ENCODE results near the gene PNPLA1. TPM values are rescaled to one million over a fixed set of nuclear protein-coding genes. Genes with fewer than 3 reads are reported as not detected.
"Not testable (repeated sequence)": the region's sequence is repeated elsewhere in the genome, so short reads cannot be mapped to it uniquely, and the experiment has no call there.

The PNPLA1 gene
- total and polyA plus RNA-seq, 2 experiments from 2014 or later: not detected

DNA sequence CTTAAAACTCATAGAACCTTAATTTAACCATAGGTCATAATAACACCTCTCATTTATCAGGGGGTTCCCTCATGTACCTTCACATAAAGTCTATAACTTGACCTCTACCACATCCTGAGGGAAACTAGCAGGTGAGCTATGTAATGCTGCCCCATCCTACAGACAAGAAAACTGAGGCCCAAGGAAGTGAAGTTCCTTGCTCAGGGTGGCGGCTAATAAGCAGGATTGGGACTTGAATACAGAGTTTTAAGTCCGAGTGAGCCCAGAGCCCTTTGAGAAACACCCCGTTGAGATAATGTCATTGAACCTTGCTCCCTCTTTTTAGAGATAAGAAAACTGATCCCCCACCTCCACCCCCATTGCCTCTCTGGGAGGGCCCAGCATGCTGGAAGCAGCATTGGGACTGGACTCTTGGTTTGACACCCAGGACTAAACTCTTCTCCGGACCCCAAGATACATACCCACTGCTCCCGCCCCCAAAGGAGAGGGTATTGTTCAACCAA is 66.4 kb downstream of the PNPLA1 start:
- Histone ChIP-seq H3K4me3 (no peak overlapping the region), H3K4me1 (ENCODE audit: low read depth) (peaks cover 24% of the 10 kb centered on the region), H3K9me3 (ENCODE audit: low read depth) (no peaks in the 10 kb centered on the region), H3K36me3 (no peaks in the 10 kb centered on the region), H3K27ac (no peak overlapping the region), H3K27me3 (peaks cover 3% of the 10 kb centered on the region)
- TF ChIP-seq, protein P1, sequence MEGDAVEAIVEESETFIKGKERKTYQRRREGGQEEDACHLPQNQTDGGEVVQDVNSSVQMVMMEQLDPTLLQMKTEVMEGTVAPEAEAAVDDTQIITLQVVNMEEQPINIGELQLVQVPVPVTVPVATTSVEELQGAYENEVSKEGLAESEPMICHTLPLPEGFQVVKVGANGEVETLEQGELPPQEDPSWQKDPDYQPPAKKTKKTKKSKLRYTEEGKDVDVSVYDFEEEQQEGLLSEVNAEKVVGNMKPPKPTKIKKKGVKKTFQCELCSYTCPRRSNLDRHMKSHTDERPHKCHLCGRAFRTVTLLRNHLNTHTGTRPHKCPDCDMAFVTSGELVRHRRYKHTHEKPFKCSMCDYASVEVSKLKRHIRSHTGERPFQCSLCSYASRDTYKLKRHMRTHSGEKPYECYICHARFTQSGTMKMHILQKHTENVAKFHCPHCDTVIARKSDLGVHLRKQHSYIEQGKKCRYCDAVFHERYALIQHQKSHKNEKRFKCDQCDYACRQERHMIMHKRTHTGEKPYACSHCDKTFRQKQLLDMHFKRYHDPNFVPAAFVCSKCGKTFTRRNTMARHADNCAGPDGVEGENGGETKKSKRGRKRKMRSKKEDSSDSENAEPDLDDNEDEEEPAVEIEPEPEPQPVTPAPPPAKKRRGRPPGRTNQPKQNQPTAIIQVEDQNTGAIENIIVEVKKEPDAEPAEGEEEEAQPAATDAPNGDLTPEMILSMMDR (IDR thresholded peaks at IDR 0.05; ENCODE audit: low read depth, low read length): no peak
- DNase-seq (ENCODE audit: low read depth in 1 of 2, low spot score in 1 of 2): no peak

DNA sequence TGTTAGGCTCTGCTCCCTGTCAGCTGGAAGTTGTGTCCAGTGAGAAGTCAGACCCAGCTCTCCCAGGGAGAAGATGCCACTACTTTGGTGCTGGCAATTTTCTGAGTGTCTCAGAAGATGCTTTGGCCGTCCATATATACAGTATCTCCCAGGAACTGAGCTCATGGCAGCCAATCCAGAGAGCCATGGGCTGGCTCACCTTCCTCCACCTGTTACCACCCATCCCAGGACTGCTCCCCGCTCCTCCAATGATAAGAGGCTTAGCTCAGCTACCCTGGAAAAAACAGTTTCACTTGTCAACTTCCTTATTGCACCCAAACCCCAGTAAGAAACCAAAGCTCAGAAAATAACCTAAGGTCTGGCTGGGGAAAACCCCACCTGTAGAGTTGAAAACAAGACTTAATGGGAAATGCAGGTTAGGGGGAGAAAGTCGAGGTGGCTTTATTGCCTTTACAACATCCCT is 67.0 kb downstream of the PNPLA1 start, which contains the start of gene BNIP5:
Gene BNIP5 (minus strand): TSS at position 110 of the 463 bp plus-strand sequence. CDS start 6,198 bp downstream, outside the sequence.
- H3K9me3 ChIP-seq (ENCODE audit: low read depth): no peaks in the 10 kb centered on the region
- no peak within 1 kb of the TSS for H3K27ac ChIP-seq
- H3K27me3 ChIP-seq: peaks cover 3% of the 10 kb centered on the region
- H3K4me3 ChIP-seq: no peak within 1 kb of the TSS
- DNase-seq (ENCODE audit: low read depth in 1 of 2, low spot score in 1 of 2): no peak
- peaks cover 24% of the 10 kb centered on the region for H3K4me1 ChIP-seq (ENCODE audit: low read depth)
- H3K36me3 ChIP-seq: no peaks in the 10 kb centered on the region
- TF ChIP-seq, protein P1 (IDR thresholded peaks at IDR 0.05; ENCODE audit: low read depth, low read length): no peak

DNA sequence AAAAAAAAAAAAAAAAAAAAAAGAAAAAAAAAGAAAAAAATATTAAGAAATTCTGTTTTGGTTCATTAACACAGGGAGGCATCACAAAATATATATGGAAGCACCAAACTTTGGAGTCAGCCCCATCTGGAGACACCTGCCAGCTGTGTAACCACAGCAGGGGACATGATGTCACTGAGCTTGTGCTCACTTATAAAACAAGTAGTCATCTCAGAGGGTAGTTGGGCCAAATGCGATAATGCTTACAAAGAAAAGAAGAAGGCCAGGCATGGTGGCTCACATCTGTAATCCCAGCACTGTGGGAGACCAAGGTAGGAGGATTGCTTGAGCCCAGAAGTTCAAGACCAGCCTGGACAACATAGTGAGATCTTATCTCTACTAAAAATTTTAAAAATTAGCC is 68.0 kb downstream of the PNPLA1 start:
- DNase-seq (ENCODE audit: low read depth in 1 of 2, low spot score in 1 of 2): no peak
- Histone ChIP-seq H3K4me1 (ENCODE audit: low read depth) (peaks cover 24% of the 10 kb centered on the region), H3K4me3 (no peak overlapping the region), H3K27me3 (peaks cover 3% of the 10 kb centered on the region), H3K27ac (no peak overlapping the region), H3K9me3 (ENCODE audit: low read depth) (no peaks in the 10 kb centered on the region), H3K36me3 (no peaks in the 10 kb centered on the region)
- TF ChIP-seq, protein P1 (IDR thresholded peaks at IDR 0.05; ENCODE audit: low read depth, low read length): no peak

DNA sequence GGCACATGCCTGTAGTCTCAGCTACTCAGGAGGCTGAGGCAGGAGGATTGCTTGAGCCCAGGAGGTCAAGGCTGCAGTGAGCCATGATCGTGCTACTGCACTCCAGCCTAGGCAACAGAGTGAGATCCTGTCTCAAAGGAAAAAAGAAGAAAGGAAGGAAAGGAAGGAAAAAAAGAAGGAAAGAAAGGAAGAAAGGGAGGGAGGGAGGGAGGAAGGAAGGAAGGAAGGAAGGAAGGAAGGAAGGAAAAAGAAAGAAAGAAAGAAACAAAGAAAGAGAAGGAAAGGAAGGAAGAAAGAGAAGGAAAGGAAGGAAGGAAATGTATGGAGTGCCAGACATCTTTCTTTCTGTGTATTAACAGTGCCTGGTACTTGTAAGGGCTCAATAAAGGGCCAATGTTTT is 68.4 kb downstream of the PNPLA1 start:
- not testable (repeated sequence) for DNase-seq (ENCODE audit: low read depth in 1 of 2, low spot score in 1 of 2)

DNA sequence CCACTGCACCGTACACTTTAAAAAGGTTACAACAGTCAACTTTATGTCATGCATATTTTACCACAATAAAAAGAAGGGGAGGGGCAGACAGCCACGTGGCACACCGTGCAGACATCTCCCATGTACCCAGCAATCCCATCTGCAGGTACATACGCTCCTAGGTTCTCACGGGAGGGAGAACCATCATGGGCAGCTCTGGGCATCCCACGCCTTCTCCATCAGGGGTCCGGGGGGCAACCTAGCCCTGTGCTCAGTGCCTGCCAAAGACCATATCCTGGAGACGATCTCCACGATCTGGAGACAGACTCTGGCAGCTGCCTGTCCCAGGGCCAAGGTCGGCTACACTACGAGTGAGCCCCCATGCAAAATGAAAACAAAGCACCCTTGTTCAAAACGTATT is 69.3 kb downstream of the PNPLA1 start:
- Histone ChIP-seq H3K36me3 (no peaks in the 10 kb centered on the region), H3K27me3 (peaks cover 3% of the 10 kb centered on the region), H3K4me1 (ENCODE audit: low read depth) (peaks cover 14% of the 10 kb centered on the region), H3K4me3 (no peak overlapping the region), H3K27ac (no peak overlapping the region), H3K9me3 (ENCODE audit: low read depth) (no peaks in the 10 kb centered on the region)
- TF ChIP-seq, protein P1 (IDR thresholded peaks at IDR 0.05; ENCODE audit: low read depth, low read length): no peak
- no peak for DNase-seq (ENCODE audit: low read depth in 1 of 2, low spot score in 1 of 2)

More for the DNA sequence above, 68.4 kb downstream of the PNPLA1 start:
- H3K4me1 ChIP-seq (ENCODE audit: low read depth): peaks cover 23% of the 10 kb centered on the region
- not testable (repeated sequence) for H3K9me3 ChIP-seq (ENCODE audit: low read depth); H3K4me3 ChIP-seq; H3K36me3 ChIP-seq; H3K27ac ChIP-seq; H3K27me3 ChIP-seq

DNA sequence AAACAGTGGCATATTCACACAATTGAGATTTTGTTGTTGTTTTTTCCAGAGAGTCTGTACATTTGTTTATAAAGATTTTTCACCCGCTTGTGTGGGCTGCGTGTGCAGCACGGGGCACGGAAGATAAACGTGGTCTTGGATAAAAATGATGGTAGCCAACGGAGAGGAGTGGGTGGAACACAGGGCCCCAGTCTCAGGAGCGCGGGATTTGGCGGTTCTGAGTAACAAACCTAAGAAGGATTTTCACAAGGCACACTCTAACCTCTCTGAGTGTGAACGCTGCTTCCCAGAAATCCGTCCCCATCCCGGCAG is 70.4 kb downstream of the PNPLA1 start:
- DNase-seq (ENCODE audit: low read depth in 1 of 2, low spot score in 1 of 2): no peak
- Histone ChIP-seq H3K4me1 (ENCODE audit: low read depth) (peaks cover 3% of the 10 kb centered on the region), H3K4me3 (no peak overlapping the region), H3K36me3 (no peaks in the 10 kb centered on the region), H3K27ac (no peak overlapping the region), H3K9me3 (ENCODE audit: low read depth) (no peaks in the 10 kb centered on the region), H3K27me3 (peaks cover 3% of the 10 kb centered on the region)
- TF ChIP-seq, protein P1 (IDR thresholded peaks at IDR 0.05; ENCODE audit: low read depth, low read length): no peak
